M059J (cell line): ENCODE measurements around the gene THBD. TPM values are rescaled to one million over a fixed set of nuclear protein-coding genes. Genes with fewer than 3 reads are reported as not detected.

Source experiments
- DNase-seq: peaks from one replicate; pipeline ENCODE4 v3.0.0-alpha.2; 2012; ENCODE audit warnings: low read depth
- total RNA-seq: library from RNA; depleted of rRNA; stranded (reverse); fragments of >200 nt; shearing (Covaris generic); gene quantifications from 2 replicates; pipeline ENCODE4 v1.2.3, GENCODE V29; 2014; rRNA removed

The THBD gene, protein sequence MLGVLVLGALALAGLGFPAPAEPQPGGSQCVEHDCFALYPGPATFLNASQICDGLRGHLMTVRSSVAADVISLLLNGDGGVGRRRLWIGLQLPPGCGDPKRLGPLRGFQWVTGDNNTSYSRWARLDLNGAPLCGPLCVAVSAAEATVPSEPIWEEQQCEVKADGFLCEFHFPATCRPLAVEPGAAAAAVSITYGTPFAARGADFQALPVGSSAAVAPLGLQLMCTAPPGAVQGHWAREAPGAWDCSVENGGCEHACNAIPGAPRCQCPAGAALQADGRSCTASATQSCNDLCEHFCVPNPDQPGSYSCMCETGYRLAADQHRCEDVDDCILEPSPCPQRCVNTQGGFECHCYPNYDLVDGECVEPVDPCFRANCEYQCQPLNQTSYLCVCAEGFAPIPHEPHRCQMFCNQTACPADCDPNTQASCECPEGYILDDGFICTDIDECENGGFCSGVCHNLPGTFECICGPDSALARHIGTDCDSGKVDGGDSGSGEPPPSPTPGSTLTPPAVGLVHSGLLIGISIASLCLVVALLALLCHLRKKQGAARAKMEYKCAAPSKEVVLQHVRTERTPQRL
- total RNA-seq: 31.5 and 45.2 TPM in 2 replicates

DNA sequence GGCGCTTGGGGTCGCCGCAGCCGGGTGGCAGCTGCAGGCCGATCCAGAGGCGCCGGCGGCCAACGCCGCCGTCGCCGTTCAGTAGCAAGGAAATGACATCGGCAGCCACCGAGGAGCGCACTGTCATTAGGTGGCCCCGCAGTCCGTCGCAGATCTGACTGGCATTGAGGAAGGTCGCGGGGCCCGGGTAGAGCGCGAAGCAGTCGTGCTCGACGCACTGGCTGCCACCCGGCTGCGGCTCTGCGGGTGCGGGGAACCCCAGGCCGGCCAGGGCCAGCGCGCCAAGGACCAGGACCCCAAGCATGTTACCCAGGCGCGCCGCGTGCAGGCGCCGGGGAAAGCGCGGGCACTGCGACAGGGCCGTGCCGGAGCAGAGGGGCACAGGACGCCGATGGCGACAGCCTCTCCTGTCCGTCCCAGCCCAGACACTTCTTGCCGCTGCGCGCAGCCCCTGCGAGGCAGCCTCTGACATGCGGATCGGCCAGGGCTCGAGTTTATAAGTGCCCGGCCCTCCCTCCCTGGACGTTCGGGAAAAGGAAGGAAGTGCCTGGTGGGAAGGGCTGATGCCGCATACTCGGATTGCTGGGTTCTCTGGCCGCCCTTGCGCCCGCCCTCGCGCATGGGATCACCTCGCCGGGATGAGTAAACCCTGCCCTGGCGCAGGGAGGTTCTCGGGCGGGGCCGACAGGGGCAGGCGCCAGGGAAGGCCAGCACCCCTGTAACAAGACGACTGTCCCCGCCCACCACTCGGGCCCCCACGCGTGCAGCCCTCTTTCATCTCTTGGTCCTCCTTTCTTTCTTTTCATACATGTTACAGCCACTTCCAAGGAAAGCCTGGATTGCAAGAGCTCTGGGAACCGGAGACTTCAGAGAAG, at the start of gene THBD:
TSS of gene THBD (minus strand) at position 472 of the 875 bp plus-strand sequence. CDS start at position 304, 168 bp downstream.
- DNase-seq: peak; percentile 93

- no peak for DNase-seq
Measured at GRCh38 chr20:23097636-23098580, 48.4 kb upstream of the THBD start.

- DNase-seq: no peak
Measured at GRCh38 chr20:23096986-23097520, 47.6 kb upstream of the THBD start.

- DNase-seq: no peak
Measured at GRCh38 chr20:23096097-23096496, 46.6 kb upstream of the THBD start.

- no peak for DNase-seq
Measured at GRCh38 chr20:23095499-23095898, 46.0 kb upstream of the THBD start.

- DNase-seq: no peak
Measured at GRCh38 chr20:23094927-23095326, 45.5 kb upstream of the THBD start.

DNA sequence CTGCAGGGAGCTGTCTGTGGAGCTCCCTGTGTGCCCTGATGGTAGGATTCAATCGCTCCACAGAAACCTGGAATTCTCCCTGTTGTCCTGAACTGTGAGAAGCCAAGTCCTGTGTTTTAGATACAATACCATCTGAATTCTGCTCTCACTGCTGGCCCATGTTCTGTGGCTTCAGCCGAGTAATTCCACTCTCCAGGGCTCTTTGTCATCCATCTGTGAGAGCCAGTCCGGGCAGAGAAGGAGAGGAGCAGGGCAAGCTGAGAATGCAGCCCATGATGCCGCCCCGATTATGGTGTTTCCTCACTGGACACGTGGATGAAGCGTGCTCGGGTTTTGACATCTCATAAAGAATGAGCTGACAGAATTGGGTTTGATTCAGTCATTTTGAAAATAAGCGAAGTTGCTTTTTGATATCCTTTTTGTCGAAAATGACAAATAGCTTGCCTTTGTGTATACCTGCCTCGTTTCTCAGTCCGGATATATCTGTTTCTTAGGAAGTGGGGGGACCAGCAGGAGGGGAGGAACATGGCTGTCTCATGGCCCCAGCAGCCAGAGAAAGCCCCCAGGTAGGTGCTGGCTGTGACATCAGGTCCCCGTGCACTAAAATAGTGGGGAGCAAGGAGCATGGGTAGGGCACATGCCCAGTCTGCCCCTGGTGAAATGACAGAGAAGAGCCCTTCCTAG, 44.9 kb upstream of the THBD start:
- no peak for DNase-seq

DNA sequence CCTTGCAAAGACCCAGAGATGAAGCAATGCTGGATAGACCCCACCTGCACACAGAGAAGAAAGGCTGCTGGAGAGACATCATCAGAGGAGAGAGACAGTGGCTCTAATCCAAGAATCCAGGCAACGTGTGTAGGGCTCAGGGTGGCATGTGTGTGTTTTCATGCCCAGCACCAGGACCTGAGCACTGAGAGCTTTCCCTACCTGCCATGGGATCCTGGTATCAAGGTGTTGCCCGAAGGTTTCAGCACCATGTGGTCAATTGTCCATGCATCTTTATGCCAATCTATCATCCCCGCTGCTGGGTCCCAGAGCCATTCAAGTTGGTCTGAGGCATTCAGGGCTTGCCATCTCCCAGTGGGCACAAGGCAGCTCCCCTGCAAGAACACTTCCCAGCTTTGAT, 44.1 kb upstream of the THBD start:
- no peak for DNase-seq

GRCh38 chr20:23092861-23093495, 43.5 kb upstream of the THBD start:
- peak; percentile 63 for DNase-seq

DNA sequence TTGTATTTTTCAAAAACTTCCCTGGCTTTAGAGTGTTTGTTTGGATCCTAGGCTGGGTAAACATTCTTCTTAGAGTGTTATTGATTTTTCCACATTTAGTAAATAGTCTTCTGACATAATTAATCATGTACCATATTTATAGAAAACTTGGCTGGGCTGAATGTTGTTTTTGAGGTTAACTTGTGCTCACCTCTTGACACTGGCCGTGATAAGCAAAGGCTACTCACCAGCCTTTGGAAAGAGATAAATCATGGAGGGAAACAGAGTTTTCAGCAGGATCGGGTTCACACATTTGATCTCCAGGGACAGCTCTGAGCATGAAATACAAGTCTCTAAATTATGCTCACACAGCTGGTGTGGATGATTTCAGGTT, 42.9 kb upstream of the THBD start:
- DNase-seq: peak; percentile 55

DNA sequence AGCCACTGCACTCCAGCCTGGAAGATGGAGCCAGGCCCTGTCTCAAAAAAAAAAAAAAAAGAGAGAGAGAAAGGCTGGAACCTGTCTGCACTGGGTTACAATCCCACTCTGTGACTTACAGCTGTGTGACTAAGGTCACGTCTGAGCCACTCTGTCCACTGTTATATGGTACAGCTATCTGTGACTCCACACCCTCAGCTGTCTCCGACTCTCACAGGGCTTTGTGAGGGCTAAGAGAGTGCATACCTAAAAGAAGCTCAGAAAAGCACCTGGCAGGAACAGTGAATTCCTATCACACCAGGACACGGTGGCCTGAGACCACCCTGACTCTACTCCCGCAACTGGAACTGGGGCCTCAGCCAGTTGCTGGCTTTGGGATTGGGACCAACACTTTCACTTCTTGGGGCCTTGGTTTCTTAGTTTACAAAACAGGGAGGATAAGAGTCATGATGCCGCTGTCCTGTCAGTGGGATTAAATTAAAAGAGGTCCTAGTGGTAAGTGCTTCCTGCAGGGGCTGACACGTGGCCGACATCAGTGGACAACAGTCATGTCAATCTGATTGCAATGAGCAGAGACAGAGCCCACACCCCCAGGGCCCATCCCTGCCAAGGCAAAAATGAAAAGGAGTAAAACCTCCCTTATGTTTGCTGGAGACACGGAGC, 42.4 kb upstream of the THBD start:
- DNase-seq: peak; percentile 42

GRCh38 chr20:23090878-23091277, 41.4 kb upstream of the THBD start:
- no peak for DNase-seq

DNA sequence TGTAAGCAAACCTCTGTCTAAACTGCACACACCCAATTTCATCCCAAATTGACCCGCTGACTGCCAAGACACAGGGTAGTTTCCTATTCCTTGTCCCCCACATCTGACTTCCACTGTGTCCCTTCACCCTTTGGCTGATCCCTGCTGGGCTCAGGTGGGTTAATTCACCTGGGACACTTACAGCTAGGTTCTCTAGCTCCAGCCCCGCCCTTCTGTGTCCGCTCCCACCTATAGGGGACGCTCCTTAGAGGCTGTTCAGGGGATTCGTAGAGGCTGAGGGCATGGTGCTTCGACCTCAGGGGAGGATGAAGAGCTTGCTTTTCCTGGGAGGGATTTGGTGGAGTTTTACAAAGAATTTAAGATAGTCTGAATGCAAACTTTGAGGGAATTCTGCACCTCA, 40.7 kb upstream of the THBD start:
- DNase-seq: no peak

DNA sequence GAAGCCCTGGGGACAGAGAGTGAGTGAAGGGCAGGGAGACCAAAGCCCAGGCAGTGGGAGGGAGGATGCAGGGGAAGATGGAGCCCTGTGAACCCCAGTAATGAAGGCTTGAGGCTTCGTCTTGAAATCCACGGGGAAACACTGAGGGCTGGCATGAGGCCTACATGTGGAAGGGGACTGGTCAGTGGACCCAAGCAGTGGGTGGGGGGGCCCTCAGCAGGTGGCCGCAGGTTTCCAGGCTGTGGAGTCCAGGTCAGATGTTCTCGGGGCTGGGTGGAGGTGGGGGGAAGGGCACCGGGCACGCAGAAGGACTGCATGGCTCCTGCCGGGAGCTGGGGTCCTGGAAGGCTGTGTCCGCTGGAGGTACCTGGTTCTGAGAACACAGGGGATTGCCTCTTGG, 39.4 kb upstream of the THBD start:
- no peak for DNase-seq

DNA sequence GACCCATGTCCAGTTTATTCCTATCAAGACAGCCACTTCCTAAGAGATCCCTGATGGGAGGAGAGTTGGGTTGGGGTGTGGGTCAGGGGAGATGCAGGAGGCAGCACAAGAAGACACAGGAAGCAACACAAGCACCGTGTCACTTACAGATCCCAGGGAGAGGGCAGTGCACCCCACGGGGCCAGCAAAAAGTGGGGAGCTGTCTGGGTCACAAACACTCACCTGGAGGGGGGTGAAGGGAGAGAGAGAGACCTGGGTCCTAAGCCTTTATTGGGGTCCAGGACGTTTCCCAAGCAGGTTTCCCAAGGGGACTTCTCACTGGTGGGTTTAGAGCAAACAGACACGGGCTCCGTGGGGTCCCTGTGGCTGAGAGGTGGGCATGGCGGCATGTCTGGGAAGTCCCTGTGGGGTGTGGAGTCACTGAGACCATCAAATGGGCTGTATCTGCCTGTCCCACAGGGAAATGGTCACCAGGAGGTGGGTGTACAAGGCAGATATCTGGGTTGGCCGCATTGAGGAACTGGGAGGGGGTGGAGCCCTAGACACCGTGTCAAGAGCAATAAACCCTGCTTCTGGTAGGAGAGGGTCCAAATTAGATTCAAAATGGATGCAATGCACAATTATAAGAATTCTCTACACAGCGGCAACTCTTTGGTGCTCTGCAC, 38.2 kb upstream of the THBD start:
- no peak for DNase-seq

GRCh38 chr20:23086931-23087411, 37.5 kb upstream of the THBD start:
- no peak for DNase-seq

DNA sequence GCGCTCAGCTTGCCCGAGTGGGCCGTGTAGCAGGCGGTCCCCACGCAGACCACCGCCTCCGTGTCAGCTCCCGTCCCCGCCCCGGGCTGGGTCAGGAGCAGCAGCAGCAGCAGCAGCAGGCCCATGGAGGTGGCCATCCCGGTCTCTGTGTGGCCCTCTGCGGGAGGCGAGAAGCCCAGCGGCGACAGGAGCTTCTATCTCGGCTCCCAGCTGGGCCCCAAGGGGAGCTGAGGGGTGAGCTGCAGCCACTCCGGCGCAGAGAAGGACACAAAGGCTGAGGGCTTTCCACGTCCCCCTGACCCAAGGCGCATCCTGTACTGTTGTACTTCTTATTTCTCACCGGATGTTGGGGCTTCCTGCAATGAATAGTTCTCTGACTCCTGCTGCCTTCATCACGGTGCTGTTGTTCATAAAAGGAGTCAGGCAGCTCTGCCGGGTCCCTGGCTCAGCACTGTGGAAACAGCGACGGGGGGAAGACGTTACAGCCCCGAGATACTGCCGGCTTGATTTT, 36.6 kb upstream of the THBD start, which contains the start of gene CD93:
TSS of gene CD93 (minus strand) at position 269 of the 511 bp plus-strand sequence. CDS start at position 137, 132 bp downstream.
- DNase-seq: peak; percentile 25

DNA sequence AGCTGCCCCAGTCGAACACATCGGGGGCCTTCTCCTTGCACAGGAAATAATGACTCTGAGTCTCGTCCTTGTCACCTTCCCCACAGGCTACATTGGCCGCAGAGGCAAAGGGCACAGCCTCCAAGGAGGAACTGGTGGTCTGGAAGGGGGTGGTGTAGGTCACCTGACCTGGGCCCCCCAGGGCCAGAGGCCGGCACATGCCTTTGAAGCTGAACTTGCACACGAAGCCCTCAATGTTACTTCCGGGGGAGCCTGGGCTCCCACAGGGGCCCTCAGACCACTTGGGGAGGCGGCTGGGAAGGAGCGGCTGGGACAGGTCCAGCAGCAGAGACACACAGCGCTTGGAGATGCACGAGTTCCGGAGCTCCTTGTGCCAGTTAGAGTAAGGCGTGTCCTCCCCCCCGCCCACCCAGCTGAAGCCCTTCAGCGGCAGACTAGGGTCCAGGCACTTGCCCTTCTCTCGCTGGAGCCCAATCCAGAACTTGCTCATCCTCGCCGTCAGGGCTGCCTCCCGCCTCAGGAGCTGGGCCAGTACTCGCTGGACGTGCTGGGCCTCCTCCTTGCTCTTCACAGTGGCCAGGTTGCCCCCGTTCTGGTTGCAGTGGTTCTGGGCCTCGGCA, 36.1 kb upstream of the THBD start:
- no peak for DNase-seq
